GM18505 (cell line): Measurements from ENCODE around the gene KRT31.
"Not testable (repeated sequence)": the region's sequence is repeated elsewhere in the genome, so short reads cannot be mapped to it uniquely, and the experiment has no call there.

Source experiments
- ATAC-seq: cut with Tn5 transposase; IDR thresholded peaks from one replicate; pipeline ENCODE4 v1.9.1; 2021; ENCODE audit not compliant: unreplicated experiment
- POLR2A ChIP-seq: IDR thresholded peaks from 4 replicates; pipeline ENCODE4 v1.6.1; 2011; ENCODE audit warnings: borderline replicate concordance; ENCODE audit not compliant: insufficient read depth, insufficient read length; ENCODE audit errors: extremely low read depth

Gene KRT31

GRCh38 chr17:41428591-41429291, 31.3 kb upstream of the KRT31 start:
- no peak for TF ChIP-seq POLR2A
- no peak for ATAC-seq

GRCh38 chr17:41424111-41424635, 26.8 kb upstream of the KRT31 start, which contains the start of gene KRT37:
TSS of gene KRT37 (minus strand) at chr17:41424585. CDS start at chr17:41424523, 62 bp downstream.
- ATAC-seq = no peak

GRCh38 chr17:41422586-41422985, 25.2 kb upstream of the KRT31 start:
- not testable (repeated sequence) for ATAC-seq

More at GRCh38 chr17:41424111-41424635, 26.8 kb upstream of the KRT31 start, which contains the start of gene KRT37:
- no peak for TF ChIP-seq POLR2A

- no peak for ATAC-seq
Observed at GRCh38 chr17:41421617-41422016, 24.2 kb upstream of the KRT31 start.

GRCh38 chr17:41421116-41421515, 23.7 kb upstream of the KRT31 start:
- no peak for TF ChIP-seq POLR2A
- no peak for ATAC-seq

More at GRCh38 chr17:41421617-41422016, 24.2 kb upstream of the KRT31 start:
- TF ChIP-seq POLR2A = no peak

- no peak for ATAC-seq
- no peak for TF ChIP-seq POLR2A
Observed at GRCh38 chr17:41420134-41420533, 22.7 kb upstream of the KRT31 start.

- no peak for ATAC-seq
- TF ChIP-seq POLR2A = no peak
Observed at GRCh38 chr17:41419716-41420115, 22.3 kb upstream of the KRT31 start.

GRCh38 chr17:41418116-41418860, 20.9 kb upstream of the KRT31 start:
- no peak for TF ChIP-seq POLR2A

GRCh38 chr17:41417576-41418015, 20.2 kb upstream of the KRT31 start:
- no peak for ATAC-seq
- TF ChIP-seq POLR2A = no peak

More at GRCh38 chr17:41418116-41418860, 20.9 kb upstream of the KRT31 start:
- ATAC-seq = no peak

GRCh38 chr17:41417127-41417526, 19.7 kb upstream of the KRT31 start:
- TF ChIP-seq POLR2A = no peak
- ATAC-seq = no peak

GRCh38 chr17:41416479-41416878, 19.1 kb upstream of the KRT31 start:
- ATAC-seq = no peak
- no peak for TF ChIP-seq POLR2A

- no peak for ATAC-seq
- no peak for TF ChIP-seq POLR2A
Observed at GRCh38 chr17:41415833-41416335, 18.5 kb upstream of the KRT31 start.

- no peak for ATAC-seq
- TF ChIP-seq POLR2A = no peak
Observed at GRCh38 chr17:41415411-41415810, 18.0 kb upstream of the KRT31 start.
